ENCODE data around the gene BCL2L13. TPM values are rescaled to one million over a fixed set of nuclear protein-coding genes. Genes with fewer than 3 reads are reported as not detected.
"Not testable (repeated sequence)": the region's sequence is repeated elsewhere in the genome, so short reads cannot be mapped to it uniquely, and the experiment has no call there.

BCL2L13 gene
- total RNA-seq, 8 experiments from 2014 or later = 34.0 to 94.4 (median 45.1) TPM

- ATAC-seq (replicated peaks in 6 of 8) = peak in 4 of 8 experiments; percentile 4 to 45 (median 39)
- 0 to 29% (median 10%) methylated on average over 2 to 8 of the region's 8 CpGs; no CpG with 5 or more reads in 2 of the 10 experiments for WGBS, 10 experiments
- in situ Hi-C loops (cut with MboI; ENCODE audit: low pct_unique_long_range_greater_than_20kb in 2 of 9, low sequenced_read_pairs in 9 of 9, unreplicated experiment in 9 of 9) = no loop called here
Observed at GRCh38 chr22:17639247-17639741, 737 bp downstream of the BCL2L13 start.

DNA sequence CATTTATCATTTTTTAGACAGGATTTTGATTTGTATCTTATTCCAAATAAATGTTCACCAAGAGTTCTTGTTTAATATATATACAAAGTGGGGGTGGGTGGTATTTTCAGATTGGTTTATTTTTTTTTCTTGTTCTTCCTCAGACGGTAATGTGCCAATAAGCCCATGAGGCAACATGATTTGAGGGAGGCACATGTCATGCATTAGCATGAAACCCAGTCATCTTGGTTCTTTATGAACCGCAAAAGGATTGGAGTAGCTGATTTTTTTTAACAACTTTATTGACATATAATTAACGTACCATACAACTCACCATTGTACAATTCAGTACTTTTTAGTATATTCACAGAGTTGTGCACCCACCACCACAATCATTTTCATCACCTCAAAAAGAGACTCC, 2.7 kb downstream of the BCL2L13 start:
- no peak for ATAC-seq (replicated peaks in 6 of 8)
- WGBS, 10 experiments = 0 to 100% (median 69%) methylated on average over 1 to 3 of the region's 3 CpGs
- H3K4me1 ChIP-seq (replicated peaks in 1 of 2) = peaks cover 4 to 12% of the 10 kb centered on the region in 2 donors
- H3K27ac ChIP-seq = no peak overlapping the region
- in situ Hi-C loops (cut with MboI; ENCODE audit: low pct_unique_long_range_greater_than_20kb in 2 of 9, low sequenced_read_pairs in 9 of 9, unreplicated experiment in 9 of 9) = no loop called here
- no peak overlapping the region for H3K4me3 ChIP-seq

More at GRCh38 chr22:17639247-17639741, 737 bp downstream of the BCL2L13 start:
- peak overlapping the region; percentile 96 to 99 for H3K27ac ChIP-seq
- H3K4me1 ChIP-seq (replicated peaks in 1 of 2) = peaks cover 4 to 12% of the 10 kb centered on the region in 2 donors
- peak overlapping the region; percentile 79 to 99 (median 86) for H3K4me3 ChIP-seq

- 17 to 100% (median 92%) methylated on average over 1 to 4 of the region's 4 CpGs; no CpG with 5 or more reads in 3 of the 10 experiments for WGBS, 10 experiments
- in situ Hi-C loops (cut with MboI; ENCODE audit: low pct_unique_long_range_greater_than_20kb in 2 of 9, low sequenced_read_pairs in 9 of 9, unreplicated experiment in 9 of 9); H3K4me3 ChIP-seq; H3K27ac ChIP-seq; ATAC-seq (replicated peaks in 6 of 8): not testable (repeated sequence)
- H3K4me1 ChIP-seq (replicated peaks in 1 of 2) = peaks cover 3 to 12% of the 10 kb centered on the region in 2 donors
Observed at GRCh38 chr22:17642357-17642756, 3.8 kb downstream of the BCL2L13 start.

GRCh38 chr22:17647452-17647851, 8.9 kb downstream of the BCL2L13 start:
- ATAC-seq (replicated peaks in 6 of 8) = no peak
- 90 to 100% (median 96%) methylated on average over 1 to 5 of the region's 5 CpGs; no CpG with 5 or more reads in 1 of the 10 experiments for WGBS, 10 experiments
- Histone ChIP-seq H3K27ac (no peak overlapping the region), H3K4me3 (no peak overlapping the region), H3K4me1 (replicated peaks in 1 of 2) (no peaks in the 10 kb centered on the region)
- in situ Hi-C loops (cut with MboI; ENCODE audit: low pct_unique_long_range_greater_than_20kb in 2 of 9, low sequenced_read_pairs in 9 of 9, unreplicated experiment in 9 of 9) = no loop called here

DNA sequence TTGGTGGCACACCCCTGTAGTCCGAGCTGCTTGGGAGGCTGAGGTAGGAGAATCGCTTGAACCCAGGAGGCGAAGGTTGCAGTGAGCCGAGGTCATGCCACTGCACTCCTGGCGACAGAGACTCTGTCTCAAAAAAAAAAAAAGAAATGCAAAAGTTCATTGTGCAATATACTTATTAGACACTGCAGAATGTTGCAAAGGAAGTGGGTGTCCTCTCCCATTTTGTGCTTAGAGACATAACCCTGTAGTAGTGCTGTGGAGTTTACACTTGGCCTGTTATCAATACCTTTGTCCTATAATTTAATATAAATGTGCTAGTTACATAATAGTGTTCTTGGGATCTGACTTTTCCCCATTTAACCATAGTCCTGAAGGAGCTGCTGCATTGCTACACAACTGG, 9.4 kb downstream of the BCL2L13 start:
- in situ Hi-C loops (cut with MboI; ENCODE audit: low pct_unique_long_range_greater_than_20kb in 2 of 9, low sequenced_read_pairs in 9 of 9, unreplicated experiment in 9 of 9) = no loop called here
- Histone ChIP-seq H3K27ac (no peak overlapping the region), H3K4me1 (replicated peaks in 1 of 2) (no peaks in the 10 kb centered on the region), H3K4me3 (no peak overlapping the region)
- 80 to 100% (median 100%) methylated on average over 1 to 4 of the region's 5 CpGs; no CpG with 5 or more reads in 3 of the 10 experiments for WGBS, 10 experiments
- ATAC-seq (replicated peaks in 6 of 8) = no peak

DNA sequence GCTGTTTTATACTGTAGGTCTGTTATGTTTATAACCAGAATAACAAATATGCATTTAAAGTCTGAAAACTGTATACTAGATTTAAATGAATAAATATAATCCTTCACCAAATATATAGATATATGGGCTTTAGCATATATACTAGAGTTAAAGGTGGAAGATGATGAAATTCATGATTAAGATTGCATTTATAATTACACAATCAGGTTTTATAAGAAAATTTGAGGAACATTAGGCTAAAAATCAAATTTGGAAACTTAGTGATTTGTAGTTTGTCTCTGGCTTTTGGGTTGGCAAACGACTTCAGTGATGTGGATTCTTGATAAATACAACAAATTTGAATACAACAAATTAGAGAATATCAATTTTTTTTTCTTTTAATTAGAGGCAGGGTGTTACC, 10.0 kb downstream of the BCL2L13 start:
- Histone ChIP-seq H3K27ac (no peak overlapping the region), H3K4me1 (replicated peaks in 1 of 2) (no peaks in the 10 kb centered on the region), H3K4me3 (no peak overlapping the region)
- WGBS, 10 experiments = 15 to 90% (median 76%) methylated on average over 1 of the region's 1 CpG; no CpG with 5 or more reads in 4 of the 10 experiments
- ATAC-seq (replicated peaks in 6 of 8) = no peak
- in situ Hi-C loops (cut with MboI; ENCODE audit: low pct_unique_long_range_greater_than_20kb in 2 of 9, low sequenced_read_pairs in 9 of 9, unreplicated experiment in 9 of 9) = no loop called here

DNA sequence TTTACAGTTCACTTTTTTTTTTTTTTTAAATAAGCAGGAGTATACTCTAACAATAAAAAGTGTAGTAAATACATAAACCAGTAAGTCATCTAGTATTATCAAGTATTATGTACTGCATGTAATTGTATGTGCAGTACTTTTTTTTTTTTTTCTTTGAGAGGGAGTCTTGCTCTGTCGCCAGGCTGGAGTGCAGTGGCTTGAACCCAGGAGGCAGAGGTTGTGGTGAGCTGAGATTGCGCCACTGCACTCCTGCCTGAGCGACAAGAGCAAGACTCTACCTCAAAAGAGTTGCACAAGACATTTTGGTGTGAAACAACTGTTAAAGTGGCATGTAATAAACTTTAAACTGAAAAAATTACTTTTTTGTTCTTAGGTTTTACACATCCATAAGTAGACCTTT, 16.7 kb downstream of the BCL2L13 start:
- Histone ChIP-seq H3K27ac (no peak overlapping the region), H3K4me1 (replicated peaks in 1 of 2) (no peaks in the 10 kb centered on the region), H3K4me3 (no peak overlapping the region)
- no peak for ATAC-seq (replicated peaks in 6 of 8)
- in situ Hi-C loops (cut with MboI; ENCODE audit: low pct_unique_long_range_greater_than_20kb in 2 of 9, low sequenced_read_pairs in 9 of 9, unreplicated experiment in 9 of 9) = loop anchor here in 1 of 9 experiments (25.0 kb wide), 1 partner anchor 93 kb away; the partner anchor contains the start of gene SLC25A18
- 67 to 100% (median 92%) methylated on average over 1 to 3 of the region's 3 CpGs; no CpG with 5 or more reads in 4 of the 10 experiments for WGBS, 10 experiments

DNA sequence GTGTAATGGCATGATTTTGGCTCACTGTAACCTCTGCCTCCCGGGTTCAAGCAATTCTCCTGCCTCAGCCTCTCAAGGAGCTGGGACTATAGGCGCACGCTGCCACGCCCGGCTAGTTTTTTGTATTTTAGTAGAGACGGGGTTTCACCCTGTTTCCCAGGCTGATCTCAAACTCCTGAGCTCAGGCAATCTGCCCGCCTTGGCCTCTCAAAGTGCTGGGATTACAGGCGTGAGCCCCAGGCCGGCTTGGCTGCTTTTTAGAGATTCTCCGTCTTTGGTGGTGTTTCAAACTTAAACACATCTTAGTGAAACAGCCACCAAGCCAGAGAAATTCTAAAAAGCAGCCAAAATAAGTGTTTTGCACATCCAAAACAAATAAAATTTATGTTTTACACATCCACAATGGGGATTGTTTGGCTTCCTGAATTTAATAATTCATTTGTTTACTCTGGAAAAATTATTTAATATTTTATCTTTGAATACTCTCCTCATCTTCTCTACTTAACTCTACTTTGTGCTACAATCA, 18.4 kb downstream of the BCL2L13 start:
- H3K4me3 ChIP-seq = no peak overlapping the region
- ATAC-seq (replicated peaks in 6 of 8) = no peak
- H3K4me1 ChIP-seq (replicated peaks in 1 of 2) = no peaks in the 10 kb centered on the region
- 62 to 97% (median 91%) methylated on average over 2 to 8 of the region's 10 CpGs; no CpG with 5 or more reads in 5 of the 10 experiments for WGBS, 10 experiments
- H3K27ac ChIP-seq = no peak overlapping the region
- in situ Hi-C loops (cut with MboI; ENCODE audit: low pct_unique_long_range_greater_than_20kb in 2 of 9, low sequenced_read_pairs in 9 of 9, unreplicated experiment in 9 of 9) = loop anchor here in 1 of 9 experiments (25.0 kb wide), 1 partner anchor 95 kb away; the partner anchor contains the start of gene SLC25A18

- Histone ChIP-seq H3K4me3 (no peak overlapping the region), H3K27ac (no peak overlapping the region), H3K4me1 (replicated peaks in 1 of 2) (no peaks in the 10 kb centered on the region)
- 83 to 100% (median 100%) methylated on average over 1 to 2 of the region's 6 CpGs; no CpG with 5 or more reads in 6 of the 10 experiments for WGBS, 10 experiments
- in situ Hi-C loops (cut with MboI; ENCODE audit: low pct_unique_long_range_greater_than_20kb in 2 of 9, low sequenced_read_pairs in 9 of 9, unreplicated experiment in 9 of 9) = loop anchor here in 1 of 9 experiments (25.0 kb wide), 1 partner anchor 102 kb away; the partner anchor contains the start of gene SLC25A18
- no peak for ATAC-seq (replicated peaks in 6 of 8)
Observed at GRCh38 chr22:17664414-17665055, 26.0 kb downstream of the BCL2L13 start.

GRCh38 chr22:17665248-17665647, 26.7 kb downstream of the BCL2L13 start:
- 77 to 100% (median 96%) methylated on average over 1 to 3 of the region's 3 CpGs; no CpG with 5 or more reads in 2 of the 10 experiments for WGBS, 10 experiments
- no peak overlapping the region for H3K4me3 ChIP-seq
- in situ Hi-C loops (cut with MboI; ENCODE audit: low pct_unique_long_range_greater_than_20kb in 2 of 9, low sequenced_read_pairs in 9 of 9, unreplicated experiment in 9 of 9) = loop anchor here in 1 of 9 experiments (25.0 kb wide), 1 partner anchor 103 kb away; the partner anchor contains the start of gene SLC25A18
- no peaks in the 10 kb centered on the region for H3K4me1 ChIP-seq (replicated peaks in 1 of 2)
- H3K27ac ChIP-seq = no peak overlapping the region
- ATAC-seq (replicated peaks in 6 of 8) = no peak

GRCh38 chr22:17665854-17666253, 27.3 kb downstream of the BCL2L13 start:
- in situ Hi-C loops (cut with MboI; ENCODE audit: low pct_unique_long_range_greater_than_20kb in 2 of 9, low sequenced_read_pairs in 9 of 9, unreplicated experiment in 9 of 9) = loop anchor here in 1 of 9 experiments (25.0 kb wide), 1 partner anchor 104 kb away; the partner anchor contains the start of gene SLC25A18
- Histone ChIP-seq H3K27ac (no peak overlapping the region), H3K4me3 (no peak overlapping the region), H3K4me1 (replicated peaks in 1 of 2) (no peaks in the 10 kb centered on the region)
- WGBS, 10 experiments = 6 to 100% (median 64%) methylated on average over 1 to 3 of the region's 3 CpGs; no CpG with 5 or more reads in 2 of the 10 experiments
- ATAC-seq (replicated peaks in 6 of 8) = no peak

DNA sequence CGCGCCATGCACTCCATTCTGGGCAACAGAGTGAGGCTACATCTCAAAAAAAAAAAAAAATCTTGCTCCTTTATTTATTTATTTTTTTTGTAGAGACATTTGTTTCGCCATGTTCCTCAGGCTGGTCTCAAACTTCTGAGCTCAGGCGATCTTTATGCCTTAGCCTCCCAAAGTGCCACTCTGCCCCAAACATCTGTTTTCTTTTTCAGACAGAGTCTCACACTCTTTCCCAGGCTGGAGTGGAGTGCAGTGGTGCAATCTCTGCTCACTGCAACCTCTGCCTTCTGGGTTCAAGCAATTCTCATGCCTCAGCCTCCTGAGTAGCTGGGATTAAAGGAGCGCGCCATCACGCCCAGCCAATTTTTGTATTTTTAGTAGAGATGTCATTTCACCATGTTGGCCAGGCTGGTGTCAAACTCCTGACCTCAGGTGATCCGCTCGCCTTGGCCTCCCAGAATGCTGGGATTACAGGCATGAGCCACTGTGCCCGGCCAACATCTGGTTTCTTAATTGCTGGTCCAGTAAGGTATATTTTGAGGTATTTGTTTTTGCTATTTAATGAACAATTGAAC, 33.0 kb downstream of the BCL2L13 start:
- not testable (repeated sequence) for H3K4me3 ChIP-seq; ATAC-seq (replicated peaks in 6 of 8)
- H3K27ac ChIP-seq = peak overlapping the region in 1 of 2 donors; percentile 65
- WGBS, 10 experiments = 89 to 100% (median 100%) methylated on average over 1 to 8 of the region's 10 CpGs
- in situ Hi-C loops (cut with MboI; ENCODE audit: low pct_unique_long_range_greater_than_20kb in 2 of 9, low sequenced_read_pairs in 9 of 9, unreplicated experiment in 9 of 9) = loop anchor here in 1 of 9 experiments (25.0 kb wide), 1 partner anchor 109 kb away; the partner anchor contains the start of gene SLC25A18
- peaks cover 14 to 21% of the 10 kb centered on the region in 2 donors for H3K4me1 ChIP-seq (replicated peaks in 1 of 2)
